ENCODE measurements around the gene NSDHL. TPM values are rescaled to one million over a fixed set of nuclear protein-coding genes. Genes with fewer than 3 reads are reported as not detected.

Gene NSDHL
- total RNA-seq, 2 experiments from 2014 or later: 13.7 to 20.2 TPM

DNA sequence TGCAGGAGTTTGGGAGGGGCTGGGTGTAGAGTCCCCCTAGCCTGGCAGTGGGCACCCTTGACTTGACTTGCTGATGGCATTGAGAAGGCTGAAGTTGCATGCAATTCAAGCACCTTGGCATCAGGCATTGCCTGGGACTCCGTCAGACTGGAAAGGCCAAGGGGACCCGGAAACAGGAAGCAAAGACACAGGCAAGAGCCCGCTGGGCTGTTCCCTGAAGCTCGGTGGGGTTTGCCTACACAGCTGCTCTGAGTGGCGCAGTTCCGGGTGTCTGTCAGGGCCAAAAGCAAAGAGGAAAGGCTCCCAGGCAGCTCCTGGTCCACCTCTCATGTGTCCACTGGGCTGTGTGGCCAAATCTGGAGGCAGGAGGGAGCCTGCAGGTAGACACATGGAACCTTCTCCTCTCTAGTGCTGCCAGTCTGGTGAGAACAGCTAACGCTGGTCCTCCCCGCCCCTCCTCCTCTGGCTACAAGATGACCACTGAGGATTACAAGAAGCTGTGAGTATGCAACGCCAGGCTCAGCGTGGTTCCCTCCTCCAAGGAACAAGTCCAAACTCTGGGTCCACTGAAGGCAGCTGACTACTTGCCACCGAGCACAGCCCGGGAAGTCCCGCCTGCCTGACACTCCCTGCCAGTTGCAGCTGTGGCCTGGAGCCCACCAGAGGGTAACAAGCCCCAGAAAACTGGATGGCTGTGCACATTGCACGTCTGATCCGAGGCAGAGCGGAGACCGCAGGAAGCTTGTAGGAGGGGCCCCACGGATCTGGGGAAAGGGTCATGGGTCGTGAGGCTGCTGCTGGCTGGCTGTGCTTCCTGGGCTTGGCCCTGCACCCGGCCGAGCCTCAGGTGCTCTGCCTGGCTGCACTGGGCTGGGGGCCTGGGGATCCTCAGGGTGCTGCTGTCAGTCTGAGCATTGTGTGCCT is 87.1 kb downstream of the NSDHL start:
- Histone ChIP-seq H2AFZ (ENCODE audit: low read length) (peak overlapping the region; percentile 85), H3K9me2 (ENCODE audit: insufficient read depth, low read length) (no peaks in the 10 kb centered on the region), H3K79me2 (ENCODE audit: insufficient read depth, low read depth, low read length) (no peaks in the 10 kb centered on the region), H3K4me1 (ENCODE audit: insufficient read depth, low read length, poor library complexity, severe bottlenecking) (peaks cover 15% of the 10 kb centered on the region), H3K27ac (ENCODE audit: low read depth, low read length, poor library complexity, severe bottlenecking) (no peak overlapping the region), H3K4me3 (ENCODE audit: low read depth, low read length, poor library complexity, severe bottlenecking) (peak overlapping the region; percentile 12), H3K9me3 (ENCODE audit: low read length) (no peaks in the 10 kb centered on the region), H4K20me1 (ENCODE audit: insufficient read depth, low read length) (no peaks in the 10 kb centered on the region), H3K4me2 (ENCODE audit: low read length) (peak overlapping the region; percentile 34; the same call in 1 of the 2 replicates), H3K36me3 (ENCODE audit: insufficient read depth, low read length) (no peaks in the 10 kb centered on the region)
- TF ChIP-seq EZH2phosphoT487 (IDR thresholded peaks at IDR 0.05; ENCODE audit: borderline replicate concordance, low read depth, low read length) (no peak), CTCF (conservative IDR thresholded peaks at IDR 0.05; ENCODE audit: low read length) (no peak)
- POLR2A ChIA-PET: interaction anchor here (0.8 kb wide), 1 partner anchor 9 kb away, joined by 3 read pairs; no protein-coding TSS in a partner anchor
- no peak for DNase-seq (ENCODE audit: low spot score)
- no TSS peak for BruUV-seq (replicated peaks)
- CTCF ChIA-PET (ENCODE audit: unreplicated experiment): no interaction called here
- intact Hi-C loops (cut with micrococcal nuclease; ENCODE audit: unreplicated experiment): no loop called here

- no TSS peak for BruUV-seq (replicated peaks)
- TF ChIP-seq EZH2phosphoT487 (IDR thresholded peaks at IDR 0.05; ENCODE audit: borderline replicate concordance, low read depth, low read length): no peak
- no peak for TF ChIP-seq CTCF (conservative IDR thresholded peaks at IDR 0.05; ENCODE audit: low read length)
- no peaks in the 10 kb centered on the region for H4K20me1 ChIP-seq (ENCODE audit: insufficient read depth, low read length)
- H3K27ac ChIP-seq (ENCODE audit: low read depth, low read length, poor library complexity, severe bottlenecking): no peak overlapping the region
- ChIA-PET POLR2A (no interaction called here), CTCF (ENCODE audit: unreplicated experiment) (no interaction called here)
- peaks cover 15% of the 10 kb centered on the region for H3K4me1 ChIP-seq (ENCODE audit: insufficient read depth, low read length, poor library complexity, severe bottlenecking)
- no peak overlapping the region for H3K4me3 ChIP-seq (ENCODE audit: low read depth, low read length, poor library complexity, severe bottlenecking)
- DNase-seq (ENCODE audit: low spot score): no peak
- intact Hi-C loops (cut with micrococcal nuclease; ENCODE audit: unreplicated experiment): no loop called here
- no peaks in the 10 kb centered on the region for H3K79me2 ChIP-seq (ENCODE audit: insufficient read depth, low read depth, low read length)
- H2AFZ ChIP-seq (ENCODE audit: low read length): peak overlapping the region; percentile 85; the same call in 1 of the 2 replicates
- H3K36me3 ChIP-seq (ENCODE audit: insufficient read depth, low read length): no peaks in the 10 kb centered on the region
- H3K9me2 ChIP-seq (ENCODE audit: insufficient read depth, low read length): no peaks in the 10 kb centered on the region
- no peak overlapping the region for H3K4me2 ChIP-seq (ENCODE audit: low read length)
- no peaks in the 10 kb centered on the region for H3K9me3 ChIP-seq (ENCODE audit: low read length)
These were observed 87.8 kb downstream of the NSDHL start for GRCh38 chrX:152918707-152919106.

Other genes with a start within 250 kb of the NSDHL start
- not detected in 2 replicates for gene GABRQ, start 193.2 kb upstream of the NSDHL start, total RNA-seq (2014; rRNA removed; shearing (Covaris generic))
- gene GABRQ, start 193.2 kb upstream of the NSDHL start, total RNA-seq (2022): not detected in 2 replicates
- gene MAGEA3, start 132.3 kb upstream of the NSDHL start, total RNA-seq (2014; rRNA removed; shearing (Covaris generic)): not detected in 2 replicates
- not detected in 2 replicates for gene MAGEA3, start 132.3 kb upstream of the NSDHL start, total RNA-seq (2022)
- not detected in 2 replicates for gene CSAG2, start 121.8 kb upstream of the NSDHL start, total RNA-seq (2014; rRNA removed; shearing (Covaris generic))
- not detected in 2 replicates for gene CSAG2, start 121.8 kb upstream of the NSDHL start, total RNA-seq (2022)
- not detected in 2 replicates for gene MAGEA2B, start 116.4 kb upstream of the NSDHL start, total RNA-seq (2014; rRNA removed; shearing (Covaris generic))
- gene MAGEA2B, start 116.4 kb upstream of the NSDHL start, total RNA-seq (2022): not detected in 2 replicates
- gene CSAG1, start 97.3 kb upstream of the NSDHL start, total RNA-seq (2014; rRNA removed; shearing (Covaris generic)): not detected in 2 replicates
- not detected in 2 replicates for gene CSAG1, start 97.3 kb upstream of the NSDHL start, total RNA-seq (2022)
- gene MAGEA12, start 97.3 kb upstream of the NSDHL start, total RNA-seq (2014; rRNA removed; shearing (Covaris generic)): not detected in 2 replicates
- gene MAGEA12, start 97.3 kb upstream of the NSDHL start, total RNA-seq (2022): not detected in 2 replicates
- gene MAGEA2, start 77.2 kb upstream of the NSDHL start, total RNA-seq (2014; rRNA removed; shearing (Covaris generic)): not detected in 2 replicates
- gene MAGEA2, start 77.2 kb upstream of the NSDHL start, total RNA-seq (2022): not detected in 2 replicates
- gene CSAG3, start 71.8 kb upstream of the NSDHL start, total RNA-seq (2014; rRNA removed; shearing (Covaris generic)): not detected in 2 replicates
- not detected in 2 replicates for gene CSAG3, start 71.8 kb upstream of the NSDHL start, total RNA-seq (2022)
- gene MAGEA6, start 61.4 kb upstream of the NSDHL start, total RNA-seq (2014; rRNA removed; shearing (Covaris generic)): not detected in 2 replicates
- gene MAGEA6, start 61.4 kb upstream of the NSDHL start, total RNA-seq (2022): not detected in 2 replicates
- gene CETN2, start 306 bp upstream of the NSDHL start, total RNA-seq (2014; rRNA removed; shearing (Covaris generic)): 9.4 and 12.3 TPM in 2 replicates
- 13.9 and 15.6 TPM in 2 replicates for gene CETN2, start 306 bp upstream of the NSDHL start, total RNA-seq (2022)
- gene ZNF185, start 67.0 kb downstream of the NSDHL start, total RNA-seq (2014; rRNA removed; shearing (Covaris generic)): 0.73 and 1.4 TPM in 2 replicates
- 20.7 and 21.3 TPM in 2 replicates for gene ZNF185, start 67.0 kb downstream of the NSDHL start, total RNA-seq (2022)
- gene PNMA5, start 163.1 kb downstream of the NSDHL start, total RNA-seq (2014; rRNA removed; shearing (Covaris generic)): not detected in 2 replicates
- gene PNMA5, start 163.1 kb downstream of the NSDHL start, total RNA-seq (2022): not detected in 2 replicates
- not detected in 2 replicates for gene PNMA3, start 225.4 kb downstream of the NSDHL start, total RNA-seq (2014; rRNA removed; shearing (Covaris generic))
- gene PNMA3, start 225.4 kb downstream of the NSDHL start, total RNA-seq (2022): not detected in 2 replicates
- gene PNMA6A, start 241.4 kb downstream of the NSDHL start, total RNA-seq (2014; rRNA removed; shearing (Covaris generic)): 9.0 and 9.8 TPM in 2 replicates
- gene PNMA6A, start 241.4 kb downstream of the NSDHL start, total RNA-seq (2022): 2.2 and 2.4 TPM in 2 replicates